Heart right ventricle (tissue), 16 donors: ENCODE data around the gene ASAP2. TPM values are rescaled to one million over a fixed set of nuclear protein-coding genes. Genes with fewer than 3 reads are reported as not detected.

Source experiments
- ATAC-seq, 8 donors: fragments of 200-7000 bp; cut with Tn5 transposase; one replicate each; pipeline ENCODE4 v1.9.1; 2020; ENCODE audit warnings: mild to moderate bottlenecking in 8 of 8, moderate library complexity in 8 of 8, moderate number of reproducible peaks in 1 of 8
- DNase-seq, 2 donors: peaks; one replicate each; pipeline ENCODE4 v3.0.0-alpha.2; 2020
- H3K27ac ChIP-seq, 10 donors: fragments of 200-600 bp; sonication (generic) in 2 of 10; one replicate each; pipeline versions ENCODE4 v1.5.0 to v1.8.0; 2020 to 2022; ENCODE audit warnings: mild to moderate bottlenecking in 3 of 10
- H3K27me3 ChIP-seq, 7 donors: fragments of 200-600 bp; one replicate each; pipeline ENCODE4 v1.8.0; 2021 to 2022; ENCODE audit warnings: mild to moderate bottlenecking in 2 of 7
- H3K36me3 ChIP-seq, 9 donors: fragments of 200-600 bp; sonication (generic) in 1 of 9; one replicate each; pipeline versions ENCODE4 v1.5.0 to v1.8.0; 2020 to 2022; ENCODE audit warnings: mild to moderate bottlenecking in 2 of 9
- H3K4me1 ChIP-seq, 9 donors: fragments of 200-600 bp; sonication (generic) in 1 of 9; one replicate each; pipeline versions ENCODE4 v1.5.0 to v1.8.0; 2020 to 2022; ENCODE audit warnings: mild to moderate bottlenecking in 4 of 9
- H3K4me3 ChIP-seq, 10 donors: fragments of 200-600 bp; sonication (generic) in 2 of 10; one replicate each; pipeline versions ENCODE4 v1.5.0 to v1.8.0; 2020 to 2022; ENCODE audit warnings: mild to moderate bottlenecking in 7 of 10, moderate library complexity in 2 of 10
- H3K9me3 ChIP-seq, 11 donors: fragments of 200-600 bp in 10 of 11; sonication (generic) in 2 of 11; one replicate each; pipeline versions ENCODE4 v1.5.0 to v1.8.0; 2013 to 2022; ENCODE audit warnings: mild to moderate bottlenecking in 2 of 11, control low read depth in 1 of 11, moderate library complexity in 1 of 11
- CTCF ChIP-seq, 9 donors: fragments of 200-600 bp; sonication (generic) in 2 of 9; IDR thresholded peaks; one replicate each; pipeline versions ENCODE4 v1.5.0 to v1.8.0; 2021 to 2022; ENCODE audit warnings: antibody characterized with exemption in 9 of 9, mild to moderate bottlenecking in 5 of 9, moderate library complexity in 1 of 9
- WGBS, 2 donors: extraction: QIAGEN DNeasy Blood & Tissue Kit; methylation state at CpG; one replicate each; pipeline ENCODE4 v1.1.7; 2013; ENCODE audit warnings: inconsistent platforms in 1 of 2; 5-methylcytosine and 5-hydroxymethylcytosine counted together
- intact Hi-C, 10 donors: fragments of 100-400 bp; cut with DNase I; formaldehyde crosslinking; loops; one replicate each; pipeline versions ENCODE4 v1.11.1 to v1.14.2; 2022
- polyA plus RNA-seq, 2 donors: library from polyadenylated mRNA; stranded (reverse); fragments of 200-250 nt; gene quantifications; one replicate each; pipeline ENCODE4 v1.2.3, GENCODE V29; 2013
- total RNA-seq, 10 donors: library from RNA; stranded (reverse); fragmentation: NEBNext Ultra II Directional in 3 of 10; extraction: Animal tissue kit (Norgen Biotek cat#: 25700) in 3 of 10; gene quantifications; one replicate each; pipeline versions ENCODE4 v1.2.1 to v1.2.4, GENCODE V29; 2021 to 2023
- donor health status: Arrhythmogenic right ventricular cardiomyopathy.
- donor health status: ischemic (EF 13 %, LVEDD 7.1; RV severe dilation, severe dysfunction).
- donor health status: healthy with polysubstance abuse.
- donor health status: DM: no; HTN: yes; CAD: no.
- donor health status: DM: no; HTN: no; CAD: no.
- donor health status: ischemic (EF 25% LVEDD 6.9; RV normal size, moderate dysfunction).
- donor health status: ischemic (EF 25% LVEDD 5.7; RV mildly dilated, moderate dysfunction).
- donor health status: healthy.
- donor health status: DM: yes; HTN: yes; CAD: no.
- donor health status: Ischemic cardiomyopathy.
- donor health status: ischemic (EF 35%, LVEDD 5.7; RV mildly dilated, moderate dysfunction).
- donor health status: nonischemic (EF 11% LVEDD 7.7; RV severe dilation, severe dysfunction).
- donor health status: DM: yes; HTN: yes; CAD: no.
- donor health status: PGD.
- donor health status: ischemic (EF 29% LVEDD 5.4; RV normal size, mild dysfunction).
- donor health status: nonischemic (EF 23%, LVEDD 6.1; RV moderate dilation, normal function).

The ASAP2 gene
- total and polyA plus RNA-seq, 12 donors: 5.4 to 17.3 (median 11.8) TPM

GRCh38 chr2:9273486-9274130 lies 67.0 kb downstream of the ASAP2 start:
- Histone ChIP-seq H3K9me3 (peaks cover 0 to 6% (median 0%) of the 10 kb centered on the region in 11 donors), H3K4me3 (no peak overlapping the region), H3K36me3 (no peaks in the 10 kb centered on the region), H3K27ac (peak overlapping the region in 5 of 10 donors; percentile 4 to 74 (median 26)), H3K4me1 (peaks cover 5 to 63% (median 42%) of the 10 kb centered on the region in 9 donors), H3K27me3 (no peaks in the 10 kb centered on the region)
- intact Hi-C loops: no loop called here
- ATAC-seq: no peak
- TF ChIP-seq CTCF (IDR thresholded peaks at IDR 0.05): no peak
- WGBS, 2 donors: 56 to 63% methylated on average over 5 of the region's 5 CpGs
- no peak for DNase-seq

GRCh38 chr2:9274701-9275343 lies 68.2 kb downstream of the ASAP2 start:
- DNase-seq (no peak), ATAC-seq (peak in 3 of 8 donors; percentile 12 to 72 (median 55))
- Histone ChIP-seq H3K36me3 (peaks cover 0 to 8% (median 0%) of the 10 kb centered on the region in 9 donors), H3K4me3 (no peak overlapping the region), H3K27me3 (no peaks in the 10 kb centered on the region), H3K27ac (peak overlapping the region in 9 of 10 donors; percentile 17 to 77 (median 60)), H3K4me1 (peaks cover 5 to 56% (median 38%) of the 10 kb centered on the region in 9 donors), H3K9me3 (peaks cover 0 to 6% (median 0%) of the 10 kb centered on the region in 11 donors)
- no peak for TF ChIP-seq CTCF (IDR thresholded peaks at IDR 0.05)
- intact Hi-C loops: loop anchor here in 1 of 10 donors (5.0 kb wide), 1 partner anchor 37 kb away; no protein-coding TSS in a partner anchor
- 73 to 77% methylated on average over 5 of the region's 5 CpGs for WGBS, 2 donors

- Histone ChIP-seq H3K36me3 (peaks cover 0 to 14% (median 1%) of the 10 kb centered on the region in 9 donors), H3K9me3 (peaks cover 0 to 6% (median 0%) of the 10 kb centered on the region in 11 donors), H3K4me1 (peaks cover 5 to 56% (median 38%) of the 10 kb centered on the region in 9 donors), H3K27ac (peak overlapping the region in 9 of 10 donors; percentile 17 to 77 (median 60)), H3K27me3 (no peaks in the 10 kb centered on the region), H3K4me3 (no peak overlapping the region)
- no peak for DNase-seq
- WGBS, 2 donors: 39 to 52% methylated on average over 3 of the region's 3 CpGs
- intact Hi-C loops: loop anchor here in 1 of 10 donors (5.0 kb wide), 1 partner anchor 37 kb away; no protein-coding TSS in a partner anchor
- TF ChIP-seq CTCF (IDR thresholded peaks at IDR 0.05): no peak
- ATAC-seq: peak; percentile 45 to 74 (median 66)
Measured at GRCh38 chr2:9275399-9275798, 68.8 kb downstream of the ASAP2 start.

GRCh38 chr2:9276074-9276473 lies 69.5 kb downstream of the ASAP2 start:
- H3K4me3 ChIP-seq: no peak overlapping the region
- intact Hi-C loops: loop anchor here in 1 of 10 donors (5.0 kb wide), 1 partner anchor 36 kb away; no protein-coding TSS in a partner anchor
- TF ChIP-seq CTCF (IDR thresholded peaks at IDR 0.05): no peak
- peaks cover 0 to 21% (median 3%) of the 10 kb centered on the region in 9 donors for H3K36me3 ChIP-seq
- peak overlapping the region in 7 of 10 donors; percentile 42 to 77 (median 61) for H3K27ac ChIP-seq
- no peak for DNase-seq
- peaks cover 5 to 56% (median 38%) of the 10 kb centered on the region in 9 donors for H3K4me1 ChIP-seq
- no peak for ATAC-seq
- WGBS, 2 donors: 74 to 84% methylated on average over 2 of the region's 2 CpGs
- peaks cover 0 to 6% (median 0%) of the 10 kb centered on the region in 11 donors for H3K9me3 ChIP-seq
- H3K27me3 ChIP-seq: no peaks in the 10 kb centered on the region
